ENCODE results near the gene PPP1R3C. TPM values are rescaled to one million over a fixed set of nuclear protein-coding genes. Genes with fewer than 3 reads are reported as not detected.

Gene PPP1R3C
- total RNA-seq, 2 experiments from 2014 or later = 0.15 to 0.19 TPM

GRCh38 chr10:91603931-91604331, 28.9 kb downstream of the PPP1R3C start:
- POLR2A ChIA-PET = no interaction called here
- CTCF ChIA-PET = no interaction called here

DNA sequence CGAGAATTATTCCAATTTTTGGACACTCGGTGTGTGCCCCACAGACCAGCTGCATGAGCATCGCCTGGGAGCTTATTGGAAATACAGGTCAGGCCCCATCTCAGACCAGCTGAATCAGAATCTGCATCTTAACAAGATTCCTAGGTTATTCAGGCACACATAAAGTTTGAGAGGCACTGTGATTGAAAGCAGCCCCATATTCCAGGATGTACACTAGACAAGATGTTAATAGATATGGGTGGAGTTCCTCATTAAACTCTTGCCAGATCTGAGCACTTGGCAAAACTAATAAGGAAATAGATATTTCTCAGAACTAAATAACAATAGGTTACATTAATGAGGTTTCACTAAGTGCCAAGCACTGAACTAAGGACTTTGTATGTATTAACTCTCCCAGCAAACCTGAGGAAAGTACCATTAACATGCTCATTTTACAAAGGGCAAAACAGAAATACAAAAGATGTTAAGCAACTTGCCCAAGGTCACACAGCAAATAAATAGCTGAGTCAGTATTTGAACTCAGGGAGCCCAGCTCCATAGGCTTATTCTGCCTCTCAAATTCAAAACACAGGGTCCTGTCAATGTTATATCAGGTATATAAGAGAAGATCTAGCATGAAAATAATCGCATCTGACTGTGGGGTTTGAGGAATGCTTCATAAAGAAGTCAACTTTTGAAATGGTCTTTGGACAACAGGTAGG, 29.9 kb downstream of the PPP1R3C start:
- POLR2A ChIA-PET = no interaction called here
- CTCF ChIA-PET = no interaction called here

- ChIA-PET CTCF (no interaction called here), POLR2A (no interaction called here)
These were observed 30.4 kb downstream of the PPP1R3C start for GRCh38 chr10:91602449-91602848.

DNA sequence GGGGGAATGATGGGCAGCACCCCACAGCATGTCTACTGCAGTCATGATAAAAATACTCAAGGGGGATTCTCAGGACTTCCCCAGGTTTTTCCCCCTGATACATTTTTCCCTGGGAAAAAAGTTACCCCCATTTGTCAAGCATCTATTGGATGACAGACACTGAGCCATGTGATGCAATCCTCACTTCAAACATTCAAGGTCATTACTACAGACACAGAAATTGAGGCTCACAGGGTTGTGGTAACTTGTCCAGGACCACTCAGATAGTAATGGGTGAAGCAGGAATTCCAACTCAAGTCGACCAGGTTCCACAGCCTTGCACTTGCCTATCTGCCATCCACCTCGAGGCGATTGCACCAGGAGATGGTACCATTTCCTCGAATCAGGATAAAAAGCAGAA, 31.7 kb downstream of the PPP1R3C start:
- POLR2A ChIA-PET = no interaction called here
- CTCF ChIA-PET = no interaction called here

DNA sequence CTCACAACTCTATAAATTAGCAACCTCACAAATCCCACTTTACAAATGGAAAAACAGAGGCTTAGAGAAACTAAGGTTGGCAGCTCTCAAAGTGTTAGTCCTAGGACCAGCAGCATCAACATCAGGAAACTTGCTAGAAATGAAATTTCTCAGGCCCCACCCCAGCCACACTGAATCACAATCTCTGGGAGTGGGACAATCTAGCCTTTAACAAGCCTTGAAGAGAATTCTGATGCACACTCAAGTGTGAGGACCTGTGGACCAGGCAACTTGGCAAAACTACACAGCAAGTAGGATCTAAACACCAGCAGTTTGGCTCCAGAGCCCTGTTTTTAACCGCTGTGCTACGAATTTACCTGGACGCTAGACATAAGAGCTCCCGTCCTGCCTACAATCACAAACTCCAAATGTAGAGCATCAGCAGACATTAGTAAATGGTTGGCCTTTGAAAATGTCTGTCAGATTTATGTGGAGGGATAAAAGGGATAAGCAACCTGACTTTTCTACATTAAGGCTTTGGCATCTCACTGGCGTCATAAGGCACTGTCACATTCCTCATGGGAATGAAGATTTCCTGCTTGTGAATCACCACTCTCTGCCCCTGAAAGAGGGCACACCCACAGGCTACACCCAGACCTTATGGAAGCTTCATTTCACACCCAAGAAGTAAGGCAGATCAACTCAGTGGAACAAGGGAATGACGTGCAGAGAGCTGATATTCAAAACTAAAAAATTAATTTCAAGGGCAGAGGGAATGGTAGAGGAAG, 34.5 kb downstream of the PPP1R3C start:
- CTCF ChIA-PET = no interaction called here
- POLR2A ChIA-PET = no interaction called here

- ChIA-PET CTCF (no interaction called here), POLR2A (no interaction called here)
These were observed 35.5 kb downstream of the PPP1R3C start for GRCh38 chr10:91597197-91597881.

DNA sequence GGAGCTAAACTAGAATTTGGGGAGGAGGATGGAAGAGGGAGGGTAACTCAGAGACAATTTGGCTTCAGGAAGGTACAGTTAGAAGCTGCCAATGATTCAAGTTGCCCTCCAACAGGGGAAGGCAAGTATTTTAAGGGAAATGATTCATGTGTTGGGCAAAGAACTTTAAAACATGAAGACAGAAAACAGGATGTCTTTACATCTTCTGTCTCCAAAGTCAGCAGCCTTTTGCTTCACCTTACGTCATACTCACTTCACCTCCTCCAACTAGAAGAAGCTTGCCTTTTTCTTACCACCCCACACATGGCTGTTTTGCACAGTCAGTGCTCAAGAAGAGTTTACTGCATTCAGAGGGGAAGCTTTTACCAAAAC, 36.1 kb downstream of the PPP1R3C start:
- ChIA-PET CTCF (no interaction called here), POLR2A (no interaction called here)

- POLR2A ChIA-PET = no interaction called here
- CTCF ChIA-PET = no interaction called here
These were observed 39.0 kb downstream of the PPP1R3C start for GRCh38 chr10:91593834-91594233.

DNA sequence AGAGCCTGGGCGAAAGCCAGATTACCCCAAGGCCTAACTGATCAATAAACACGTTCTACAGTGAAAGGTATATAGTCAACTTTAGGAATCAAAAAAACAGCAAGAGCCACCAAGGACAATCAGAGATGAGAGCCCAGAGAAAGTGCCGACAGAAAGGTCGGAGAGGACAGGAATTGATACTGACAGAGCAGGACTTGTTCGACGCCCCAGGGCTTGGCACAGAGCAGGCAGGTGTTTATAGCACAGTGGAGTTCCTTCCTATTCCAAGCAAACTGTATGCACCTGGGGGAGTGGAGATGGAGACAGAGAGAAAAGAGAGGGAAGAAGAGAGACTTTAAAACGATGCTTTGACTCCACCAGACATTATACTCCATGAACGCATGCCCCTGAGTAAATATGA, 39.5 kb downstream of the PPP1R3C start:
- CTCF ChIA-PET = no interaction called here
- POLR2A ChIA-PET = no interaction called here

DNA sequence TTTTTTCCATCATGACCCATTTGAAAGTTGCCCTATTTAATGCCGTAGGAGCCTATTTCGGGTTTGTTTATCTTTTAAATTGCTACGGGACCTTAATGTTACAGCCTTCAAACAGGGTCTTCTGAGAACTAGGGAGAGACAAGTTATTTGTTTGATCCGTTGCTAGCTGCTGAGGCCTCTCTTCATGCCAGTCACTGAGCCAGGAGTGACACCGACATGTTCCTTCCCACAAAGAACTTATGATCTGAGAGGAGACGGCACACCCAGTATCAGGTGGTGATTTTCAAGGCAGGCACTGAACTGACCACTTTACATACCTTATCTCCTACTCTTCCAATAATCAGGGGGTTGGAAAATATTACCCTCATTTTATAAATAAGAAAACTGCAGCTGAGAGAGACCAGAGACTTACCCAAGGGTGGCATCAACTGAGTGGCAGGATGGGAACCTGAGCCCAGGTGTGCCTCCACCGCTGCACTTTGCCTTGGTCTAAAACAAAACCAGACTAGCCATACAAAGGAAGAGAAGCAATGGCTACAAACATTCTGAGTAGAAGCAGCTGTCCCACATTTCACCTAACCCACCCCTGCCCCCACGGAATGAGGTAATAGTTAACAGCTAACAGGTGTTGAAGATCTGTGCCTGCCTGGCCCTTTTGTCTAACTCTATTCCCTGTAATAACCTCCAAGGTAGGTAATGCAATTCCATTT, 40.5 kb downstream of the PPP1R3C start:
- ChIA-PET POLR2A (no interaction called here), CTCF (no interaction called here)

DNA sequence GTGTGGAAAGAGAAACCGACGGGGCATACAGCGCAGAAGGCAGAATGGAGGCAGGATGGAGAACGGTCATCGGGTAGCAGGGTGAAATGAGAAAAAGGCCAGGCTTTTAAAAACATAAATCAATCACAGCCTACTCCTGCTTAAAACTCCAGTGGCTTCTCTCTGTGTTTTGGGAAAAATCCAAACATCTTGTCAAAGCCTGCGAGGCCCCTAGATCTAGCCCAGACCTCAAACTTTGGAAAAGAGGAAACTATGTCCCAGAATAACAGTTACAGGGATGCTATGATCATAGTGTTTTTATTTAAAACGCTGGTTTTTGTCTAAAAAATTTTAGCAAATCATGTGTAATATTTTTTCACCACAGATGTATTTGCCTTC, 41.1 kb downstream of the PPP1R3C start:
- ChIA-PET CTCF (no interaction called here), POLR2A (no interaction called here)

- ChIA-PET POLR2A (no interaction called here), CTCF (no interaction called here)
These were observed 41.7 kb downstream of the PPP1R3C start for GRCh38 chr10:91590904-91591796.

DNA sequence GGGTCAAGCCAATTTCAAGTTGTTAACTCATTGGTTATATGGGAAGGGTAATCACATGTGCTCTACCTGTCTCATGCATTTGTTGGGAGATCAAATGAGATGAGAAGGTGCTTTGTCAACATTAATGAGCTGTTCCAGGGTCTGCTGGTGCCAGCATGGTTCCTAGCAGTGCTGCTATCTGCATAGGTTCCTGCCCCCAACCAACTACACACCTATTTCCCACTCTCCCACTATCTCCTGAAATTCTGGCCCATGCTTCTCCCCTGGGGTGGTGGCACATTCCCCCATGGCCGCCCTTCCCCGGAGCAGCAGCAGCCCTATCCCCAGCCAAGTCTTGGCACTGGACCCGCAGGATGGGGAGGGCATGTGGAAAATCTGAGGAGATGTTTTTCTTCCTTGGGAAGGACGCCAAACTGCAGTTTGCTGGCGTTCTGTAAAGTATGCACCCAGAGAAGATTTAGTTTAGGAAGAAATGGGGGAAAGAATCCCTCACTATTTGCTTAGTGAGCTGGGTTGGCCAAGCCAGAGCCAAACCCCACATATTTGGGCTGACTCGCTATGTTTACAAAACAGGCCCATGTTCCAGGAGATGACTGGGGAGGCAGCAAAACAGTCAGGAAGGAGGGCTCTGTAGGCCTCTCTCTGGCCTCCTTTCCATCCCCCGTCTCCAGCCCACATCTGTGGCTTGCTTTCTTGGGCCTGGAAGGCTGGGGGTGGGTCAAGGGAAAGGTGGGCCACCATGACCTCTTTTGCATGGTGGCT, 42.5 kb downstream of the PPP1R3C start:
- ChIA-PET CTCF (no interaction called here), POLR2A (no interaction called here)

DNA sequence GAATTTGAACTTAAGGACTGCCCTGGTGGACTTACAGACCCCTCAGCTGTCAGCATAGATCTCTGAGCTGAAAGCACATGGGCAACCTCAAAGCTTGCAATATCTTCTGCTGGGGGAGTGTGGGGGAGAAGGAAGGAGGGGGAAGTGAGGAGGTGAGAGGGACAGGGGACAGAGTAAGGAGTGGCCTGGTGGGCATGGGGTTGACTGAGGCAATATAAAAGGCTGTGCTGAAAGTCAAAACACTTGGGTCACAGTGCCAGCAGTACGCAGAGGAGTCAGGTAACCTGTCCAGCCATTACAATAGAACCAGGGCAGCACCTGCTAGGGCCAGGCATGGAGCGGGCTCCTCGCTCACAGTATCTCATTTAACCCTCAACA, 43.2 kb downstream of the PPP1R3C start:
- ChIA-PET CTCF (no interaction called here), POLR2A (no interaction called here)

DNA sequence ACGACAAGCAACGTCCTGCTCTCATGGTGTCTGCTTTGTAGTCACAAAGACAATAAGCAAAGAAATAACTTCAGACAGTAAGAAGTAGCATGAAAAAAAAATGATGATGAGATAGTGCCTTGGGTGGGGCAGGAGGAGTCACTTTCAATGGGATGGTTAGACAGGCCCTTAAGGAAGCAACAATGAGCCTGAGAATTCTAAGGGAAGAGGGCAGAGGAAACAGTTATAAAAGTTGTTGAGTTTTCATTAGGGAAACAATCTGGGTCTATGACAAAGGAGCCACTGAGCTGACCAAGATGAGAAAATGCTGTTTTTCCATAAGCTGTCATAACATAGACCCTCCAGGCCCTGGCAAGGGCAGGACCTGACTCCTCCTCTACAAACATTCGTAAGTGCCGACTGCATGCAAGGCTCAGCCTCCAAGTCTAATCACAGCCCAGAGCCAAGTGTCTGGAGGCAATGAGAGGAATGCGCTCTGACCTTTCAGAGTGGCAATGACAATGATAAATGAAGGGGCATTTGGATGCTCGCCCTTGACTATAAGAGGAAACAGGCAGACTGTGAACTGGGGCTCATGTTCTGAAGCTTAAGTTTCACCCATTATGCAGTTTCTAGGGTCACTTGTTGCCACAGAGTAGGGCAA, 43.7 kb downstream of the PPP1R3C start:
- CTCF ChIA-PET = no interaction called here

GRCh38 chr10:91587710-91588638, 44.9 kb downstream of the PPP1R3C start:
- ChIA-PET POLR2A (no interaction called here), CTCF (no interaction called here)

More for the DNA sequence above, 43.7 kb downstream of the PPP1R3C start:
- POLR2A ChIA-PET = no interaction called here

- ChIA-PET POLR2A (no interaction called here), CTCF (no interaction called here)
These were observed 50.7 kb downstream of the PPP1R3C start for GRCh38 chr10:91582153-91582554.
